ENCODE results near the gene YRDC.

GRCh38 chr1:37817481-37817880, 9.5 kb upstream of the YRDC start:
- TF ChIP-seq, protein P1, sequence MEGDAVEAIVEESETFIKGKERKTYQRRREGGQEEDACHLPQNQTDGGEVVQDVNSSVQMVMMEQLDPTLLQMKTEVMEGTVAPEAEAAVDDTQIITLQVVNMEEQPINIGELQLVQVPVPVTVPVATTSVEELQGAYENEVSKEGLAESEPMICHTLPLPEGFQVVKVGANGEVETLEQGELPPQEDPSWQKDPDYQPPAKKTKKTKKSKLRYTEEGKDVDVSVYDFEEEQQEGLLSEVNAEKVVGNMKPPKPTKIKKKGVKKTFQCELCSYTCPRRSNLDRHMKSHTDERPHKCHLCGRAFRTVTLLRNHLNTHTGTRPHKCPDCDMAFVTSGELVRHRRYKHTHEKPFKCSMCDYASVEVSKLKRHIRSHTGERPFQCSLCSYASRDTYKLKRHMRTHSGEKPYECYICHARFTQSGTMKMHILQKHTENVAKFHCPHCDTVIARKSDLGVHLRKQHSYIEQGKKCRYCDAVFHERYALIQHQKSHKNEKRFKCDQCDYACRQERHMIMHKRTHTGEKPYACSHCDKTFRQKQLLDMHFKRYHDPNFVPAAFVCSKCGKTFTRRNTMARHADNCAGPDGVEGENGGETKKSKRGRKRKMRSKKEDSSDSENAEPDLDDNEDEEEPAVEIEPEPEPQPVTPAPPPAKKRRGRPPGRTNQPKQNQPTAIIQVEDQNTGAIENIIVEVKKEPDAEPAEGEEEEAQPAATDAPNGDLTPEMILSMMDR (IDR thresholded peaks at IDR 0.05; ENCODE audit: extremely low read depth in 1 of 2, insufficient read depth in 1 of 2, low read depth in 1 of 2, low read length in 2 of 2) = no peak
- TF ChIP-seq GATA2 (IDR thresholded peaks at IDR 0.05; ENCODE audit: insufficient read depth, insufficient read length, low read depth, low read length) = no peak
- no peak for TF ChIP-seq EZH2 (IDR thresholded peaks at IDR 0.05; ENCODE audit: borderline replicate concordance, low read depth, low read length, severe bottlenecking)
- no peak for TF ChIP-seq POLR2AphosphoS5 (IDR thresholded peaks at IDR 0.05; ENCODE audit: insufficient read depth, low read depth, low read length)
- TF ChIP-seq, protein P2, sequence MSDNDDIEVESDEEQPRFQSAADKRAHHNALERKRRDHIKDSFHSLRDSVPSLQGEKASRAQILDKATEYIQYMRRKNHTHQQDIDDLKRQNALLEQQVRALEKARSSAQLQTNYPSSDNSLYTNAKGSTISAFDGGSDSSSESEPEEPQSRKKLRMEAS (IDR thresholded peaks at IDR 0.05; ENCODE audit: insufficient read depth, insufficient read length) = no peak
- TF ChIP-seq POLR2A (IDR thresholded peaks at IDR 0.05; ENCODE audit: low read depth, low read length) = no peak
- TF ChIP-seq FOS (IDR thresholded peaks at IDR 0.05; ENCODE audit: borderline replicate concordance, insufficient read depth, low read length) = no peak

Data from endothelial cell of umbilical vein (primary cell).